ES-I3 (cell line): ENCODE data around the gene NPY2R.

Experiments used
- H3K36me3 ChIP-seq: 2 replicates; pipeline ENCODE4 v1.6.1; 2013; ENCODE audit warnings: mild to moderate bottlenecking, low read length, control low read depth, moderate library complexity; ENCODE audit not compliant: insufficient read depth
- H3K4me1 ChIP-seq: 2 replicates; pipeline ENCODE4 v1.6.1; 2013; ENCODE audit warnings: mild to moderate bottlenecking, control low read depth, low read length; ENCODE audit not compliant: insufficient read depth
- H3K9ac ChIP-seq: 2 replicates; pipeline ENCODE4 v1.6.1; 2013; ENCODE audit warnings: low read depth, mild to moderate bottlenecking, low read length, moderate library complexity
- H3K9me3 ChIP-seq: 2 replicates; pipeline ENCODE4 v1.6.1; 2013; ENCODE audit warnings: mild to moderate bottlenecking, low read length, moderate library complexity; ENCODE audit not compliant: control insufficient read depth, insufficient read depth

NPY2R gene

GRCh38 chr4:155208258-155209054 is at the start of gene NPY2R:
Gene NPY2R, plus strand, starts transcription at chr4:155208636. Its CDS starts 5,304 bp downstream, at chr4:155213940.
- 0 out of 2 replicates have a peak, but pooled peaks cover 3% of the 10 kb centered on the region for H3K4me1 ChIP-seq
- no peaks in the 10 kb centered on the region for H3K9me3 ChIP-seq
- H3K36me3 ChIP-seq = no peaks in the 10 kb centered on the region
- peak within 1 kb of the TSS; percentile 70 for H3K9ac ChIP-seq

GRCh38 chr4:155161357-155161756 is 47.1 kb upstream of the NPY2R start:
- Histone ChIP-seq H3K36me3 (no peaks in the 10 kb centered on the region), H3K9ac (no peak overlapping the region)

DNA sequence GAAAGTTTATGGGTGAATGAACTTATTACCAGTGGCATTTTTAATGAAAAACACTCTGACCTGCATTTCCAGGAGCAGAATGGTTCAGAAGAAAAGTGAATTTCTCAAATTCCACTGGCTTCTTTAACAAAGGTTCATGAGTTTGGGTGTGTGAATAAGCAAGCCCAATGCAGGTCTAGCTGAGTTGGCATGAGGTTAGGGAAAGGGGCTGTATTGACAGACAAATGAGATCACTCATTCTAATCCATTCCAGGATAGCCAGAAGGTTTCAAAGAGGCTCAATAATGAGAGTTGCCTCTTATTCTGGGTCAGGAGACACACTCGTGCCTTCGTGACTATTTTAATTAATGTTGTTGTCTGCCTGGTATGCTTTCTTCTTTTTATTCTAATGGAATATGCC is 43.7 kb upstream of the NPY2R start:
- Histone ChIP-seq H3K9ac (no peak overlapping the region), H3K4me1 (peaks cover 6% of the 10 kb centered on the region; the same call in 1 of the 2 replicates), H3K36me3 (no peaks in the 10 kb centered on the region), H3K9me3 (no peaks in the 10 kb centered on the region; the same call in 1 of the 2 replicates)

More at GRCh38 chr4:155161357-155161756, 47.1 kb upstream of the NPY2R start:
- Histone ChIP-seq H3K4me1 (peaks cover 15% of the 10 kb centered on the region), H3K9me3 (no peaks in the 10 kb centered on the region)

DNA sequence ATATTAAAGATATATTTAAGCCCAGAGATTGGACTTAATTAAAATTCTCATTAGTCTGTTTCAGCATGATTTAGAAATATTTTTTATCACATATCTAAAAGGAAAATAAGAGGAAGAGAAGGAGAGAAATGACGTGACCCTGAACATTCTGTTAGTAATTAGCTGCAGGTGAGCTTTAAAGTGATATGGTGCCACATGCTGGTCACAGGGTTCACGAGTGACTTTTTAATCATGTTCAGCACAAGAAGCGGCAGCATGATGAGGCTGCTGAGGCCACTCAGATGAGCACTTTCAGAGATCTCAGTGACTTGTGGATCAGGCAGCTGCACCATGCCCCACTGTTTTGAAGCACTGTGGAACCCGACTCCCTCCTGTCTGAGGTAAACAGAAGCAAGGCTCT is 37.9 kb upstream of the NPY2R start:
- no peaks in the 10 kb centered on the region for H3K4me1 ChIP-seq
- H3K9me3 ChIP-seq = no peaks in the 10 kb centered on the region; the same call in 1 of the 2 replicates
- no peak overlapping the region for H3K9ac ChIP-seq
- no peaks in the 10 kb centered on the region for H3K36me3 ChIP-seq

- Histone ChIP-seq H3K4me1 (no peaks in the 10 kb centered on the region), H3K9ac (no peak overlapping the region), H3K36me3 (no peaks in the 10 kb centered on the region), H3K9me3 (no peaks in the 10 kb centered on the region; the same call in 1 of the 2 replicates)
Observed at GRCh38 chr4:155173371-155173770, 35.1 kb upstream of the NPY2R start.

DNA sequence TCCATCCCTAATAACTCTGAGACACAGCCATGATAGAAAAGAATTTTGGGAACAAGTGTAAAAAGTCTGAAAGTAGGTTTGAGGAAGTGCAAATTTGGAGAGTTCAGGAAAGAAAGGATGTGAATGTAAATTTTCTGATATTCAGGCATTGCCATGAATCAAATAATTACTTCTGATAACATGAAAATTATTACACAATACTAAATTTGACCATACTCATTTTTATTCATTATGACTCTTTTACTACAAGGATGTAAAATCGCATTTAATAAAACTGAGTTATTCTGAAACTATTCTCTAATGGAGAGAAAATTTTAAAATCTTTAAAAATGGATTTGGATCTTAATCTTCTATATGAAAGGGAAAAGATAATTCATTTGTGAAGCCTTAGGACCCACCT is 33.8 kb upstream of the NPY2R start:
- Histone ChIP-seq H3K36me3 (no peaks in the 10 kb centered on the region), H3K9ac (no peak overlapping the region), H3K9me3 (no peaks in the 10 kb centered on the region), H3K4me1 (no peaks in the 10 kb centered on the region)

DNA sequence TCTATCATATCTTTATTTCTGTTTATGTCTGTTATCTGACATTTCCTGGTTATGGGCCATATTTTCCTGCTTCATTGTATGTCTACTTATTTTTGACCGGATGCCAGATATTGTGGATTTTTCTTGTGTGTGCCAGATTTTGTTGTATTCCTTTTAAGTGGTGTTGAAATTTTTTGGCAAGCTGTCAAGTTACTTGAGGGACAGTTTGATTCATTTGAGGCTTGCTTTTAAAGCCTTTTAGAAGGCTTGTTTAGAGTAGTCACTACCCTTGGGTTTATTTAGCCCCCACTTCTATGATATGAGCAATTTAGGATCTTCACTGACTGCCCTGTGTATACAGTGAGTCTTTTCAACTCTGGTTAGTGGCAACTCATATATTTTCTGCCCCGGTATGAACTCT is 29.2 kb upstream of the NPY2R start:
- no peak overlapping the region for H3K9ac ChIP-seq

GRCh38 chr4:155186972-155187371 is 21.5 kb upstream of the NPY2R start:
- Histone ChIP-seq H3K4me1 (no peaks in the 10 kb centered on the region), H3K36me3 (no peaks in the 10 kb centered on the region), H3K9ac (no peak overlapping the region), H3K9me3 (no peaks in the 10 kb centered on the region)

More for the DNA sequence above, 29.2 kb upstream of the NPY2R start:
- H3K4me1 ChIP-seq = no peaks in the 10 kb centered on the region
- H3K9me3 ChIP-seq = no peaks in the 10 kb centered on the region
- no peaks in the 10 kb centered on the region for H3K36me3 ChIP-seq

GRCh38 chr4:155187989-155188388 is 20.4 kb upstream of the NPY2R start:
- no peaks in the 10 kb centered on the region for H3K9me3 ChIP-seq
- no peaks in the 10 kb centered on the region for H3K36me3 ChIP-seq
- H3K4me1 ChIP-seq = no peaks in the 10 kb centered on the region
- H3K9ac ChIP-seq = no peak overlapping the region

DNA sequence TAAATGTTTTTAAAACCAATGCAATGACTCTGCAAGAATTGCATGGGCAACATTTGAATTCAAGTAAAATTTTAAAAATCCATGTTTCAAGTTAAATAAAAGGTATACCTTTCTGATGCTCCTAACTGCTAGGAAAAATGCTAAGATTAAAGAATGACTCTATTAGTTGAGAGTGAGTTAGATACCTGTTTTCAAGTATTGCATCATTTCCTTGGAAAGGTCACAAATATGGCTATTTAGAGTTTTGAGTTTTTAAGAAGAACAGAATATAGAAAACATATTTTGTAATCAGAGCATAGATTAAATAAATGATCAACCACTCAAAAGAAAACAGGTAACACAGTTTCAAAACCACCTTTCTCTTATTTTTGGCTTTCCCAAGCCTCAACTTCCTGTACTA is 18.3 kb upstream of the NPY2R start:
- Histone ChIP-seq H3K36me3 (no peaks in the 10 kb centered on the region), H3K9me3 (no peaks in the 10 kb centered on the region), H3K9ac (no peak overlapping the region), H3K4me1 (no peaks in the 10 kb centered on the region)

- H3K4me1 ChIP-seq = no peaks in the 10 kb centered on the region; the same call in 1 of the 2 replicates
- no peaks in the 10 kb centered on the region for H3K9me3 ChIP-seq
- no peak overlapping the region for H3K9ac ChIP-seq
- no peaks in the 10 kb centered on the region for H3K36me3 ChIP-seq
Observed at GRCh38 chr4:155197757-155198156, 10.7 kb upstream of the NPY2R start.

GRCh38 chr4:155207534-155208257 is 740 bp upstream of the NPY2R start:
- Histone ChIP-seq H3K9ac (peak overlapping the region; percentile 70), H3K36me3 (no peaks in the 10 kb centered on the region), H3K4me1 (0 out of 2 replicates have a peak, but pooled peaks cover 3% of the 10 kb centered on the region), H3K9me3 (no peaks in the 10 kb centered on the region)

DNA sequence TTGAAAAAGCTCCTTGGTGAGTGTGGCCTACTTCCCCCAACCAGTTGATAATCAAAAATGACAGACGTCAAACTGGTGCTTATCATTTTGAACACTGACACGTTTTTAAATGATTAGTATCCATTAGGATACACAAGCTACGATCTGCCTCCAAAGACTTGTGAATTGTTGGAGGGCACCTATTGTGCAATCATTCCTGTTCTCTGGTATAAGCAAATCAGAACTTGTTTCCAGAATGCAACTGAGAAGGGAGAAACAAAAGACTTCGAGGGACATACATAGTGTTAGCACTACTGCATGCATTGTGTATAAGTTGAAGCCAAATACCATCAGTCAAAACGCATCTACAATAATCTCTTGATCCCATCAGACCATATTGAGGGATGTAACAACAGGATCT is 11.6 kb downstream of the NPY2R start:
- Histone ChIP-seq H3K36me3 (no peaks in the 10 kb centered on the region), H3K4me1 (no peaks in the 10 kb centered on the region), H3K9me3 (no peaks in the 10 kb centered on the region), H3K9ac (no peak overlapping the region)

- Histone ChIP-seq H3K36me3 (no peaks in the 10 kb centered on the region), H3K9ac (no peak overlapping the region), H3K9me3 (no peaks in the 10 kb centered on the region), H3K4me1 (no peaks in the 10 kb centered on the region)
Observed at GRCh38 chr4:155227131-155227530, 18.7 kb downstream of the NPY2R start.

DNA sequence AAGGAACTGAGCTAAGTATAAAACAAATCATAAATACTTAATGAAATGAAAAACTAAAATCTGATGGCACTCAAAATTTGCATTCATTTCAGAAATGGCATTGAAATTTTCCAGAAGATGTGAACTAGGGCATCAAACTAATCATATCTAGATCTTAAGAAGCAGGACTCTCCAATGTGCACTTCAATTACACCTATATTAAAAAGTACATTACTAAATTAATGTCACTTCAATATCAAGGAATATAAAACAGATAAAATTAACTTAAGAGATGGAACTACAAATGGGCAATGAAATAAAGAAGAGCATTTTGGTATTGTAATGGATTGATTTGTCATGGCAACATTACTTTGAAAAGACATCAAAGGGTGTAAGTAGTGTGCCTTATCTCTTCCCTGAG is 20.3 kb downstream of the NPY2R start:
- Histone ChIP-seq H3K9ac (no peak overlapping the region), H3K4me1 (no peaks in the 10 kb centered on the region), H3K9me3 (no peaks in the 10 kb centered on the region), H3K36me3 (no peaks in the 10 kb centered on the region)
